ENCODE measurements around the gene HCRT.
"Not testable (repeated sequence)": the region's sequence is repeated elsewhere in the genome, so short reads cannot be mapped to it uniquely, and the experiment has no call there.

HCRT gene

GRCh38 chr17:42212382-42212781 is 27.1 kb upstream of the HCRT start:
- no peak for DNase-seq (ENCODE audit: low read depth)
- no peaks in the 10 kb centered on the region for H3K9me3 ChIP-seq (ENCODE audit: control insufficient read depth, low read length)
- peaks cover 36% of the 10 kb centered on the region for H3K4me1 ChIP-seq (ENCODE audit: control insufficient read depth, insufficient read depth, low read length)
- peaks cover 47% of the 10 kb centered on the region for H3K36me3 ChIP-seq (ENCODE audit: control insufficient read depth, insufficient read depth, low read length, severe bottlenecking)
- no peak overlapping the region for H3K4me3 ChIP-seq (ENCODE audit: low read length)
- peak overlapping the region; percentile 0 for H3K9ac ChIP-seq (ENCODE audit: low read length)
- no peaks in the 10 kb centered on the region for H3K27me3 ChIP-seq (replicated peaks; ENCODE audit: control insufficient read depth, insufficient read depth, low read length)

- DNase-seq (ENCODE audit: low read depth); H3K4me3 ChIP-seq (ENCODE audit: low read length); H3K9me3 ChIP-seq (ENCODE audit: control insufficient read depth, low read length); H3K27me3 ChIP-seq (replicated peaks; ENCODE audit: control insufficient read depth, insufficient read depth, low read length): not testable (repeated sequence)
- Histone ChIP-seq H3K4me1 (ENCODE audit: control insufficient read depth, insufficient read depth, low read length) (peaks cover 36% of the 10 kb centered on the region), H3K36me3 (ENCODE audit: control insufficient read depth, insufficient read depth, low read length, severe bottlenecking) (peaks cover 47% of the 10 kb centered on the region), H3K9ac (ENCODE audit: low read length) (peak overlapping the region; percentile 66)
These were observed 26.7 kb upstream of the HCRT start for GRCh38 chr17:42211921-42212341.

- peaks cover 50% of the 10 kb centered on the region for H3K36me3 ChIP-seq (ENCODE audit: control insufficient read depth, insufficient read depth, low read length, severe bottlenecking)
These were observed 24.8 kb upstream of the HCRT start for GRCh38 chr17:42210046-42210445.

GRCh38 chr17:42206153-42206612 is 20.9 kb upstream of the HCRT start:
- not testable (repeated sequence) for H3K9me3 ChIP-seq (ENCODE audit: control insufficient read depth, low read length); H3K4me1 ChIP-seq (ENCODE audit: control insufficient read depth, insufficient read depth, low read length); H3K4me3 ChIP-seq (ENCODE audit: low read length); H3K9ac ChIP-seq (ENCODE audit: low read length); DNase-seq (ENCODE audit: low read depth); H3K27me3 ChIP-seq (replicated peaks; ENCODE audit: control insufficient read depth, insufficient read depth, low read length)
- peaks cover 69% of the 10 kb centered on the region for H3K36me3 ChIP-seq (ENCODE audit: control insufficient read depth, insufficient read depth, low read length, severe bottlenecking)

More at GRCh38 chr17:42210046-42210445, 24.8 kb upstream of the HCRT start:
- Histone ChIP-seq H3K27me3 (replicated peaks; ENCODE audit: control insufficient read depth, insufficient read depth, low read length) (no peaks in the 10 kb centered on the region), H3K4me1 (ENCODE audit: control insufficient read depth, insufficient read depth, low read length) (peaks cover 36% of the 10 kb centered on the region), H3K9me3 (ENCODE audit: control insufficient read depth, low read length) (no peaks in the 10 kb centered on the region), H3K9ac (ENCODE audit: low read length) (no peak overlapping the region), H3K4me3 (ENCODE audit: low read length) (no peak overlapping the region)
- no peak for DNase-seq (ENCODE audit: low read depth)

- Histone ChIP-seq H3K4me3 (ENCODE audit: low read length) (no peak overlapping the region), H3K36me3 (ENCODE audit: control insufficient read depth, insufficient read depth, low read length, severe bottlenecking) (peaks cover 61% of the 10 kb centered on the region), H3K9ac (ENCODE audit: low read length) (no peak overlapping the region), H3K9me3 (ENCODE audit: control insufficient read depth, low read length) (no peaks in the 10 kb centered on the region), H3K4me1 (ENCODE audit: control insufficient read depth, insufficient read depth, low read length) (no peaks in the 10 kb centered on the region), H3K27me3 (replicated peaks; ENCODE audit: control insufficient read depth, insufficient read depth, low read length) (no peaks in the 10 kb centered on the region)
- DNase-seq (ENCODE audit: low read depth), result no peak
These were observed 18.1 kb upstream of the HCRT start for GRCh38 chr17:42203354-42203753.

- Histone ChIP-seq H3K9ac (ENCODE audit: low read length) (no peak overlapping the region), H3K4me1 (ENCODE audit: control insufficient read depth, insufficient read depth, low read length) (no peaks in the 10 kb centered on the region), H3K4me3 (ENCODE audit: low read length) (no peak overlapping the region), H3K36me3 (ENCODE audit: control insufficient read depth, insufficient read depth, low read length, severe bottlenecking) (peaks cover 60% of the 10 kb centered on the region), H3K27me3 (replicated peaks; ENCODE audit: control insufficient read depth, insufficient read depth, low read length) (no peaks in the 10 kb centered on the region), H3K9me3 (ENCODE audit: control insufficient read depth, low read length) (no peaks in the 10 kb centered on the region)
- DNase-seq (ENCODE audit: low read depth), result no peak
These were observed 17.4 kb upstream of the HCRT start for GRCh38 chr17:42202696-42203095.

- Histone ChIP-seq H3K36me3 (ENCODE audit: control insufficient read depth, insufficient read depth, low read length, severe bottlenecking) (peaks cover 55% of the 10 kb centered on the region), H3K4me3 (ENCODE audit: low read length) (no peak overlapping the region), H3K27me3 (replicated peaks; ENCODE audit: control insufficient read depth, insufficient read depth, low read length) (no peaks in the 10 kb centered on the region), H3K9ac (ENCODE audit: low read length) (no peak overlapping the region), H3K4me1 (ENCODE audit: control insufficient read depth, insufficient read depth, low read length) (no peaks in the 10 kb centered on the region), H3K9me3 (ENCODE audit: control insufficient read depth, low read length) (no peaks in the 10 kb centered on the region)
- no peak for DNase-seq (ENCODE audit: low read depth)
These were observed 16.9 kb upstream of the HCRT start for GRCh38 chr17:42202159-42202558.

- Histone ChIP-seq H3K27me3 (replicated peaks; ENCODE audit: control insufficient read depth, insufficient read depth, low read length) (no peaks in the 10 kb centered on the region), H3K4me3 (ENCODE audit: low read length) (no peak overlapping the region), H3K4me1 (ENCODE audit: control insufficient read depth, insufficient read depth, low read length) (no peaks in the 10 kb centered on the region), H3K36me3 (ENCODE audit: control insufficient read depth, insufficient read depth, low read length, severe bottlenecking) (peaks cover 47% of the 10 kb centered on the region), H3K9me3 (ENCODE audit: control insufficient read depth, low read length) (no peaks in the 10 kb centered on the region), H3K9ac (ENCODE audit: low read length) (no peak overlapping the region)
- DNase-seq (ENCODE audit: low read depth), result no peak
These were observed 16.2 kb upstream of the HCRT start for GRCh38 chr17:42201458-42201772.

- Histone ChIP-seq H3K36me3 (ENCODE audit: control insufficient read depth, insufficient read depth, low read length, severe bottlenecking) (peaks cover 42% of the 10 kb centered on the region), H3K27me3 (replicated peaks; ENCODE audit: control insufficient read depth, insufficient read depth, low read length) (no peaks in the 10 kb centered on the region), H3K4me1 (ENCODE audit: control insufficient read depth, insufficient read depth, low read length) (no peaks in the 10 kb centered on the region), H3K9me3 (ENCODE audit: control insufficient read depth, low read length) (no peaks in the 10 kb centered on the region), H3K4me3 (ENCODE audit: low read length) (no peak overlapping the region), H3K9ac (ENCODE audit: low read length) (no peak overlapping the region)
- no peak for DNase-seq (ENCODE audit: low read depth)
These were observed 15.6 kb upstream of the HCRT start for GRCh38 chr17:42200706-42201457.

- Histone ChIP-seq H3K27me3 (replicated peaks; ENCODE audit: control insufficient read depth, insufficient read depth, low read length) (no peaks in the 10 kb centered on the region), H3K9ac (ENCODE audit: low read length) (no peak overlapping the region), H3K36me3 (ENCODE audit: control insufficient read depth, insufficient read depth, low read length, severe bottlenecking) (peaks cover 35% of the 10 kb centered on the region), H3K9me3 (ENCODE audit: control insufficient read depth, low read length) (no peaks in the 10 kb centered on the region), H3K4me3 (ENCODE audit: low read length) (no peak overlapping the region), H3K4me1 (ENCODE audit: control insufficient read depth, insufficient read depth, low read length) (no peaks in the 10 kb centered on the region)
- DNase-seq (ENCODE audit: low read depth), result no peak
These were observed 14.3 kb upstream of the HCRT start for GRCh38 chr17:42199416-42200011.

- DNase-seq (ENCODE audit: low read depth), result no peak
- H3K4me3 ChIP-seq (ENCODE audit: low read length), result no peak overlapping the region
- H3K9me3 ChIP-seq (ENCODE audit: control insufficient read depth, low read length), result no peaks in the 10 kb centered on the region
- H3K9ac ChIP-seq (ENCODE audit: low read length), result no peak overlapping the region
- peaks cover 29% of the 10 kb centered on the region for H3K36me3 ChIP-seq (ENCODE audit: control insufficient read depth, insufficient read depth, low read length, severe bottlenecking)
- H3K27me3 ChIP-seq (replicated peaks; ENCODE audit: control insufficient read depth, insufficient read depth, low read length), result no peaks in the 10 kb centered on the region
- H3K4me1 ChIP-seq (ENCODE audit: control insufficient read depth, insufficient read depth, low read length), result no peaks in the 10 kb centered on the region
These were observed 13.6 kb upstream of the HCRT start for GRCh38 chr17:42198897-42199296.
